ENCODE data around the gene TMEM91. TPM values are rescaled to one million over a fixed set of nuclear protein-coding genes. Genes with fewer than 3 reads are reported as not detected.
A peak's percentile ranks its signal among the peaks of the same experiment; 100 is the strongest.
"Not testable (repeated sequence)": the region's sequence is repeated elsewhere in the genome, so short reads cannot be mapped to it uniquely, and the experiment has no call there.

The TMEM91 gene
- total and polyA plus RNA-seq, 5 donors from 2014 or later = 2.0 to 12.4 (median 4.5) TPM

- H3K4me3 ChIP-seq (ENCODE audit: low read depth, low read length) = no peak overlapping the region
- no peak for DNase-seq
- Mint-ChIP-seq H3K27ac (peak overlapping the region in 2 of 3 donors; percentile 25 to 60), H3K27me3 (no peaks in the 10 kb centered on the region), H3K4me1 (peaks cover 10 to 72% (median 43%) of the 10 kb centered on the region in 4 donors), H3K9me3 (no peaks in the 10 kb centered on the region), H3K36me3 (peaks cover 32% of the 10 kb centered on the region), H3K4me3 (peak overlapping the region in 3 of 4 donors; percentile 44 to 77 (median 51))
- ATAC-seq (ENCODE audit: low read depth in 2 of 2) = no peak
- H3K36me3 ChIP-seq (ENCODE audit: control insufficient read depth, insufficient read depth, low read length) = peaks cover 68% of the 10 kb centered on the region
- no peak overlapping the region for H3K27ac ChIP-seq (ENCODE audit: insufficient read depth, low read length, poor library complexity, severe bottlenecking)
- H3K9me3 ChIP-seq (ENCODE audit: control insufficient read depth in 2 of 2, low read length in 2 of 2) = no peaks in the 10 kb centered on the region
- H3K27me3 ChIP-seq (ENCODE audit: control insufficient read depth, insufficient read depth, low read length) = no peaks in the 10 kb centered on the region
- H3K4me1 ChIP-seq (ENCODE audit: control insufficient read depth, insufficient read depth, low read length, poor library complexity, severe bottlenecking) = peaks cover 54% of the 10 kb centered on the region
Observed at GRCh38 chr19:41344162-41344561, 32.2 kb upstream of the TMEM91 start.

DNA sequence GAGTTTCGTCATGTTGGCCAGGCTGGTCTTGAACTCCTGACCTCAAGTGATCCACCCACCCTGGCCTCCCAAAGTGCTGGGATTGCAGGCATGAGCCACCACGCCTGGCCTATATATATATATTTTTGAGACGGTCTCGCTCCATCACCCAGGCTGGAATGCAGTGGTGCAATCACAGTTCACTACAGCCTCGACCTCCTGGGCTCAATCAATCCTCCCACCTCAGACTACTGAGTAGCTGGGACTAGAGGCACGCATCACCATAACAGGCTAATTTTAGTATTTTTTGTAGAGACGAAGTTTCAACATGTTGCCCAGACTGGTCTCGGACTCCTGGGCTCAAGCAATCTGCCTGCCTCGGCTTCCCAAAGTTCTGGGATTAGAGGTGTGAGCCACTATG lies 29.4 kb upstream of the TMEM91 start:
- H3K27me3 ChIP-seq (ENCODE audit: control insufficient read depth, insufficient read depth, low read length); H3K27ac ChIP-seq (ENCODE audit: insufficient read depth, low read length, poor library complexity, severe bottlenecking); H3K9me3 Mint-ChIP-seq; H3K27me3 Mint-ChIP-seq; H3K27ac Mint-ChIP-seq; H3K9me3 ChIP-seq (ENCODE audit: control insufficient read depth in 2 of 2, low read length in 2 of 2); ATAC-seq (ENCODE audit: low read depth in 2 of 2); H3K4me3 ChIP-seq (ENCODE audit: low read depth, low read length); DNase-seq: not testable (repeated sequence)
- Mint-ChIP-seq H3K4me3 (peak overlapping the region in 2 of 4 donors; percentile 50 to 67), H3K4me1 (peaks cover 16 to 71% (median 43%) of the 10 kb centered on the region in 4 donors), H3K36me3 (peaks cover 26% of the 10 kb centered on the region)
- H3K4me1 ChIP-seq (ENCODE audit: control insufficient read depth, insufficient read depth, low read length, poor library complexity, severe bottlenecking) = peaks cover 67% of the 10 kb centered on the region
- peaks cover 46% of the 10 kb centered on the region for H3K36me3 ChIP-seq (ENCODE audit: control insufficient read depth, insufficient read depth, low read length)

DNA sequence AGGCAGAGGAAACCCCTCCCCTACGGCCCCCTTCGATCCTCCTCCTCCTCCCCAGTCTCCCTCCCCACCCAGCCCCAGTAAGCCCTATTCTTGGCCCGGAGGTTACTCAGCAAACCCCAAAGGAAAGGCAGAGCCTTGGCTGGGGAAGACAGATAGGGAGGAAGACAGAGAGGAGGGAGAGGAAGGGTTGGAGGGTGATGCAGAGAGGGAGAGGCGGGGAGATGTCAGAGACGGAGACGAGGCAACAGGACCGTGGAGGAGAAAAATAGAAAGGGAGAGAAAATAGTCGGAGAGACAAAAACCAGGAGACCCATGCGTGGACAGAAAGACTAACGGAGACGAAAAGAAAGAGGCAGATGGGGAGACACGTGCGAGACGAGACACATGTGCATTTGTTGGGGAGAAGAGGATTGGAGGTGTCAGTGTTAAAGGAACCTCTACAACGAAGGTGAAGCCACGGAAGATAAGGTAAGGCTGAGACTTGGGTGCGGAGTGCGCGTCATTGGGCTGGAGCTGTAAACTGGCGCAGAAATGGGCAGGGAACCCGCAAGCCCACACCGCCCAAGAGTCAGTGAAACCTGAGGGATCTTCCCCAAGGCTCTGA lies 25.5 kb upstream of the TMEM91 start:
- DNase-seq (no peak), ATAC-seq (ENCODE audit: low read depth in 2 of 2) (peak; percentile 3 to 8)
- peaks cover 16% of the 10 kb centered on the region for H3K36me3 Mint-ChIP-seq
- Histone ChIP-seq H3K4me1 (ENCODE audit: control insufficient read depth, insufficient read depth, low read length, poor library complexity, severe bottlenecking) (peaks cover 59% of the 10 kb centered on the region), H3K27me3 (ENCODE audit: control insufficient read depth, insufficient read depth, low read length) (no peaks in the 10 kb centered on the region), H3K36me3 (ENCODE audit: control insufficient read depth, insufficient read depth, low read length) (peaks cover 18% of the 10 kb centered on the region), H3K9me3 (ENCODE audit: control insufficient read depth in 2 of 2, low read length in 2 of 2) (no peaks in the 10 kb centered on the region), H3K27ac (ENCODE audit: insufficient read depth, low read length, poor library complexity, severe bottlenecking) (peak overlapping the region; percentile 92), H3K4me3 (ENCODE audit: low read depth, low read length) (peak overlapping the region; percentile 97)
- H3K4me1 Mint-ChIP-seq = peaks cover 16 to 61% (median 41%) of the 10 kb centered on the region in 4 donors
- peak overlapping the region; percentile 97 to 100 (median 100) for H3K4me3 Mint-ChIP-seq
- peaks cover 5% of the 10 kb centered on the region for H3K27me3 Mint-ChIP-seq
- H3K27ac Mint-ChIP-seq = peak overlapping the region; percentile 96 to 99 (median 96)
- H3K9me3 Mint-ChIP-seq = peaks cover 0 to 4% (median 0%) of the 10 kb centered on the region in 7 donors

DNA sequence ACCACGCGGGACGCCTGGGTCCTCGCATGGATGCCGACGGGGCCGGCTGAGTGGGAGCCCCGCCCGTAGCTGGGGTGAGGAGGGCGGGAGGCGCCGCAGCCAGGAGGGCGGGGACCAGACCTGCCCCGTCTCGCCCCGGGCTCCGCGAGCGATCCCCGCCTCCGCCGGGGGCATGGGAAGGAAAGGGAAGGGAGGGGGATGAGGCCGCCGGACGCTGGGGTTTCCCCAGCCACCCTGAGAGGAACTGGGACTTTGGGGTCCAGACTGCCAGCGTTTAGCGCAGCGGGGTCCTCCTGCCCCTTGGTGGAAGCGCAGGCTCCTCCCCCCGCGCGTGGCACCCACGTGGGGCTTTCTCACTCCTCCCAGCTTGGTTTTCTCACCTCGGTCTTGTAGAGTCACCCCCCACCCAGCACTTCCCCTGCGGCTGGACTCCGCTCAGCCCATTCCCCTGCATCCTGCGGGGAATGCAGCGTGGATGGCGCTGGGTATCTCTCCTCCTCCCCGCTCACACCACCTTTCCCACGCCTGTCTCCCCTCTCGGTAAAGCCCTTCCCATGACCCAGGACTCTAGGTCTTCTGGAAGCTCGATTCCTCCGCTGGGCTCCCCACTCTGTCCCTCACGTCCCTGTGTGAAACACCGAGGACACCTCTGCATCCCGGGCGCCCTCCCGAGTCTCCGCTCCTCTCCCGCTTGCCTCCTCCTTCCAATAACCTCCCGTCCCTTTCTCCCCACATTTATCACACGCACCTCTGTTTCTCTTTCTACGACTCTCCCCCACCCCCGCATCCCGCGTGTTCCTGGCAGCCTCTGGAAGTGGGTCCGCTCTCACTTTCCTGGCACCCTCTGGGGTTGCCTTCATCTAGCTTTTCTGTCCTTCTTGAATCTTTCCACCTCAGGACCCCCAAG lies 24.7 kb upstream of the TMEM91 start:
- H3K27me3 Mint-ChIP-seq = peaks cover 5% of the 10 kb centered on the region
- H3K27ac Mint-ChIP-seq = peak overlapping the region; percentile 64 to 99 (median 98)
- H3K36me3 ChIP-seq (ENCODE audit: control insufficient read depth, insufficient read depth, low read length) = peaks cover 11% of the 10 kb centered on the region
- H3K9me3 Mint-ChIP-seq = peaks cover 0 to 4% (median 0%) of the 10 kb centered on the region in 7 donors
- DNase-seq (peak; percentile 84 to 88 (median 87)), ATAC-seq (ENCODE audit: low read depth in 2 of 2) (peak; percentile 59 to 62)
- peaks cover 62% of the 10 kb centered on the region for H3K4me1 ChIP-seq (ENCODE audit: control insufficient read depth, insufficient read depth, low read length, poor library complexity, severe bottlenecking)
- peaks cover 16 to 63% (median 41%) of the 10 kb centered on the region in 4 donors for H3K4me1 Mint-ChIP-seq
- peaks cover 12% of the 10 kb centered on the region for H3K36me3 Mint-ChIP-seq
- H3K9me3 ChIP-seq (ENCODE audit: control insufficient read depth in 2 of 2, low read length in 2 of 2) = no peaks in the 10 kb centered on the region
- H3K27me3 ChIP-seq (ENCODE audit: control insufficient read depth, insufficient read depth, low read length) = no peaks in the 10 kb centered on the region
- H3K4me3 ChIP-seq (ENCODE audit: low read depth, low read length) = peak overlapping the region; percentile 97
- H3K4me3 Mint-ChIP-seq = peak overlapping the region; percentile 97 to 100 (median 100)
- H3K27ac ChIP-seq (ENCODE audit: insufficient read depth, low read length, poor library complexity, severe bottlenecking) = peak overlapping the region; percentile 92

- Mint-ChIP-seq H3K36me3 (peaks cover 12% of the 10 kb centered on the region), H3K9me3 (peaks cover 0 to 4% (median 0%) of the 10 kb centered on the region in 7 donors)
- no peak for ATAC-seq (ENCODE audit: low read depth in 2 of 2)
Observed at GRCh38 chr19:41352279-41352608, 24.1 kb upstream of the TMEM91 start.

DNA sequence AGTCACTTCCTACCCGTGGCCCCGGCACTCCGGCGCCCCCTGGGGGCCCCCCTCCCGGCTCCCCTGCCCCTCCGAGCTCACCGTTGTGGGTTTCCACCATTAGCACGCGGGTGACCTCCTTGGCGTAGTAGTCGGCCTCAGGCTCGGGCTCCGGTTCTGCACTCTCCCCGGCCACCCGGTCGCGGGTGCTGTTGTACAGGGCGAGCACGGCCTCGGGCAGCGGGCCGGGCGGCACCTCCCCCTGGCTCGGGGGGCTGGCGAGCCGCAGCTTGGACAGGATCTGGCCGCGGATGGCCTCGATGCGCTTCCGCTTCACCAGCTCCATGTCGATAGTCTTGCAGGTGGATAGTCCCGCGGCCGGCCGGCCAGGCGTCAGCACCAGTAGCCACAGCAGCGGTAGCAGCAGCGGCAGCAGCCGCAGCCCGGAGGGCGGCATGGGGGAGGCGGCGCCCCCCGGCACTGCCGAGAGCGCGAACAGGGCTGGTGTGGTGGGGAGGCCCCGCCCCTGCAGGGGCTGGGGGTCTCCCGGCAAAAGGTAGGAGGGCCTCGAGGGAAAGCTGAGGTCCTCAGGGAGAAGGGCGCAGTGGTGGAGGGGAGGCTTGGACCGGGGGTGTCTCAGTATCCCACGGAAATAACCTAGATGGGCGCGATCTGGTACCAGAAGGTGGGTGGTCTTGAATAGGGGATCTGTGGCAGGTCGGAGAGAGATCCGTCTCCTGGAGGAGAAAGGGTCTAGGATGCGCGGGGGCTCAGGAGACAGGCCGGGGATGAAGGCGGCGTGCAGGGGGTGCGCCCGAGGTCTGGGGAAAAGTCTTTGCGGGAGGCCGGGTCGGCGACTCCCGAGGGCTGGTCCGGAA lies 23.5 kb upstream of the TMEM91 start:
- H3K9me3 ChIP-seq (ENCODE audit: control insufficient read depth in 2 of 2, low read length in 2 of 2) = no peaks in the 10 kb centered on the region
- peak overlapping the region; percentile 56 to 99 (median 98) for H3K27ac Mint-ChIP-seq
- peaks cover 74% of the 10 kb centered on the region for H3K4me1 ChIP-seq (ENCODE audit: control insufficient read depth, insufficient read depth, low read length, poor library complexity, severe bottlenecking)

More at GRCh38 chr19:41352279-41352608, 24.1 kb upstream of the TMEM91 start:
- H3K9me3 ChIP-seq (ENCODE audit: control insufficient read depth in 2 of 2, low read length in 2 of 2) = no peaks in the 10 kb centered on the region
- H3K4me1 ChIP-seq (ENCODE audit: control insufficient read depth, insufficient read depth, low read length, poor library complexity, severe bottlenecking) = peaks cover 68% of the 10 kb centered on the region
- no peaks in the 10 kb centered on the region for H3K27me3 ChIP-seq (ENCODE audit: control insufficient read depth, insufficient read depth, low read length)
- peak overlapping the region; percentile 88 for H3K4me3 ChIP-seq (ENCODE audit: low read depth, low read length)
- H3K27ac ChIP-seq (ENCODE audit: insufficient read depth, low read length, poor library complexity, severe bottlenecking) = peak overlapping the region; percentile 92
- Mint-ChIP-seq H3K27ac (peak overlapping the region; percentile 64 to 99 (median 98)), H3K4me3 (peak overlapping the region; percentile 97 to 100 (median 100)), H3K27me3 (peaks cover 5% of the 10 kb centered on the region), H3K4me1 (peaks cover 16 to 66% (median 47%) of the 10 kb centered on the region in 4 donors)
- H3K36me3 ChIP-seq (ENCODE audit: control insufficient read depth, insufficient read depth, low read length) = peaks cover 7% of the 10 kb centered on the region
- DNase-seq = no peak

More for the DNA sequence above, 23.5 kb upstream of the TMEM91 start:
- H3K36me3 ChIP-seq (ENCODE audit: control insufficient read depth, insufficient read depth, low read length) = peaks cover 4% of the 10 kb centered on the region
- H3K4me3 Mint-ChIP-seq = peak overlapping the region; percentile 97 to 100 (median 100)
- H3K4me1 Mint-ChIP-seq = peaks cover 17 to 68% (median 52%) of the 10 kb centered on the region in 4 donors
- peak; percentile 72 to 80 (median 79) for DNase-seq
- peaks cover 0 to 4% (median 0%) of the 10 kb centered on the region in 7 donors for H3K9me3 Mint-ChIP-seq
- peak; percentile 18 to 22 for ATAC-seq (ENCODE audit: low read depth in 2 of 2)
- H3K27me3 ChIP-seq (ENCODE audit: control insufficient read depth, insufficient read depth, low read length) = no peaks in the 10 kb centered on the region
- H3K27me3 Mint-ChIP-seq = peaks cover 5% of the 10 kb centered on the region
- H3K4me3 ChIP-seq (ENCODE audit: low read depth, low read length) = peak overlapping the region; percentile 88
- peaks cover 12% of the 10 kb centered on the region for H3K36me3 Mint-ChIP-seq
- H3K27ac ChIP-seq (ENCODE audit: insufficient read depth, low read length, poor library complexity, severe bottlenecking) = peak overlapping the region; percentile 92
